ENCODE data around the gene MT1H.
A peak's percentile ranks its signal among the peaks of the same experiment; 100 is the strongest.
"Not testable (repeated sequence)": the region's sequence is repeated elsewhere in the genome, so short reads cannot be mapped to it uniquely, and the experiment has no call there.

Gene MT1H

GRCh38 chr16:56657555-56658326, 11.9 kb upstream of the MT1H start, which contains the start of gene MT1F:
MT1F (plus strand) TSS chr16:56657959; CDS start chr16:56658059, 100 bp downstream.
- H3K27me3 ChIP-seq (replicated peaks), result peaks cover 2% of the 10 kb centered on the region
- peak; percentile 22 for DNase-seq
- no peaks in the 10 kb centered on the region for H3K36me3 ChIP-seq (replicated peaks)
- in situ Hi-C loops (cut with HindIII; ENCODE audit: low pct_ligation_motif_present, low sequenced_read_pairs), result no loop called here
- TF ChIP-seq, protein P1, sequence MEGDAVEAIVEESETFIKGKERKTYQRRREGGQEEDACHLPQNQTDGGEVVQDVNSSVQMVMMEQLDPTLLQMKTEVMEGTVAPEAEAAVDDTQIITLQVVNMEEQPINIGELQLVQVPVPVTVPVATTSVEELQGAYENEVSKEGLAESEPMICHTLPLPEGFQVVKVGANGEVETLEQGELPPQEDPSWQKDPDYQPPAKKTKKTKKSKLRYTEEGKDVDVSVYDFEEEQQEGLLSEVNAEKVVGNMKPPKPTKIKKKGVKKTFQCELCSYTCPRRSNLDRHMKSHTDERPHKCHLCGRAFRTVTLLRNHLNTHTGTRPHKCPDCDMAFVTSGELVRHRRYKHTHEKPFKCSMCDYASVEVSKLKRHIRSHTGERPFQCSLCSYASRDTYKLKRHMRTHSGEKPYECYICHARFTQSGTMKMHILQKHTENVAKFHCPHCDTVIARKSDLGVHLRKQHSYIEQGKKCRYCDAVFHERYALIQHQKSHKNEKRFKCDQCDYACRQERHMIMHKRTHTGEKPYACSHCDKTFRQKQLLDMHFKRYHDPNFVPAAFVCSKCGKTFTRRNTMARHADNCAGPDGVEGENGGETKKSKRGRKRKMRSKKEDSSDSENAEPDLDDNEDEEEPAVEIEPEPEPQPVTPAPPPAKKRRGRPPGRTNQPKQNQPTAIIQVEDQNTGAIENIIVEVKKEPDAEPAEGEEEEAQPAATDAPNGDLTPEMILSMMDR (IDR thresholded peaks at IDR 0.05; ENCODE audit: low read depth, low read length, missing control alignments), result no peak
- H3K27ac ChIP-seq, result no peak within 1 kb of the TSS
- peak within 1 kb of the TSS; percentile 54 for H3K4me3 ChIP-seq (ENCODE audit: low read depth, low read length)

- Histone ChIP-seq H3K36me3 (replicated peaks) (no peaks in the 10 kb centered on the region), H3K27me3 (replicated peaks) (peaks cover 6% of the 10 kb centered on the region), H3K4me3 (ENCODE audit: low read depth, low read length) (peak overlapping the region; percentile 54), H3K27ac (no peak overlapping the region)
- in situ Hi-C loops (cut with HindIII; ENCODE audit: low pct_ligation_motif_present, low sequenced_read_pairs), result no loop called here
- DNase-seq, result no peak
- TF ChIP-seq, protein P1 (IDR thresholded peaks at IDR 0.05; ENCODE audit: low read depth, low read length, missing control alignments), result no peak
These were observed 11.2 kb upstream of the MT1H start for GRCh38 chr16:56658327-56658875.

DNA sequence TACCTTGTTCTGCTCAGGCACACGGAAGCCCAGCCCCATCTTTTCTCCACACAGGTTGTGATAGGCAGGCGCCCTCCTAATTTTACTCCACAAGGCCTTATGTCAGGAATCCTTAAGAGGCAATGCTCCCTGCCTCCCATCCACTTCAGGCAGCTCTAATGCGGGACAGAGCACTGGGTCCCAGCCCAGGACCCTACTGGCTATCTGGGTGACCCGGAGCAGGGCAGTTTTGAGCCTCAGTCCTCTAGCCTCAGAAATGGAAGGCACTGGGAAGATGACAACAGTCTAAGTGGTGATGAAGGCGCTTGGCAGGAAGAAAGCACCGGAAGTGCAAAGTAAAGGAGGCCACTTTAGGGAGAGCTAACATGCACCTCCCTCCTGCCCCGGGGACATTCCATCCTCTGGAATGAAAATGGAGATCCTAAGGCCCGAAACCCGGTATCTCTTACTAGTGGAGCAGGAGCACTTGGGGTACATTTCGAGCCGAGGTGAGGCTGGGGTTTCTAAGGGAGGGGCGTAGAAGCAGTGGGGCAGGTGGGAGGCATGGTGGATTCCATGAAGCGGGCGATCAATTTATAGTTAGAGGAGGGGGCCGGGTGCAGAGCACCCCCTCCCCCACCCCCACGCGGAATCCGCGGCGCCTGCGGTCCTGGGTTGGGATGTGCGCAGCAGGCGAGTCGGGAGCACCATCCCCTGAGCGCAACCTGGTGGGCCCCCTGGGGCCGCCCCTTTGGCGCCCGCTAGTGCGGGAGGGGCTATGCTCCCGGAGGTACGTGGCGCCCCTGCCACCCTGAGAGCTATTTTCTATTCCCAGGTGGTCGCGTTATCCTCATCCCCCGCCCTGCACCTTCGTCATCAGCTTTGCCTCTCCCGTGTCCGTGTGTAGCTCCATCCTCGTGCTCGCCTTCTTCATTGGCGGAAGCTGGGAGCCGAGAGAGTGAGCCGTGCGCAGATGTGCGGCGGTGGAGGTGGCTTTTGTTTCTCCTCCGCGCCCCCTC, 7.0 kb upstream of the MT1H start:
- peaks cover 29% of the 10 kb centered on the region for H3K27me3 ChIP-seq (replicated peaks)

GRCh38 chr16:56664506-56664905, 5.1 kb upstream of the MT1H start:
- TF ChIP-seq, protein P1 (IDR thresholded peaks at IDR 0.05; ENCODE audit: low read depth, low read length, missing control alignments), result no peak
- DNase-seq, result no peak
- Histone ChIP-seq H3K27me3 (replicated peaks) (peaks cover 47% of the 10 kb centered on the region), H3K27ac (no peak overlapping the region), H3K36me3 (replicated peaks) (no peaks in the 10 kb centered on the region), H3K4me3 (ENCODE audit: low read depth, low read length) (no peak overlapping the region)
- in situ Hi-C loops (cut with HindIII; ENCODE audit: low pct_ligation_motif_present, low sequenced_read_pairs), result no loop called here

More for the DNA sequence above, 7.0 kb upstream of the MT1H start:
- Histone ChIP-seq H3K4me3 (ENCODE audit: low read depth, low read length) (no peak overlapping the region), H3K36me3 (replicated peaks) (no peaks in the 10 kb centered on the region), H3K27ac (no peak overlapping the region)
- TF ChIP-seq, protein P1 (IDR thresholded peaks at IDR 0.05; ENCODE audit: low read depth, low read length, missing control alignments), result no peak
- in situ Hi-C loops (cut with HindIII; ENCODE audit: low pct_ligation_motif_present, low sequenced_read_pairs), result no loop called here
- no peak for DNase-seq

GRCh38 chr16:56665286-56666261, 4.0 kb upstream of the MT1H start:
- DNase-seq; H3K27ac ChIP-seq; in situ Hi-C loops (cut with HindIII; ENCODE audit: low pct_ligation_motif_present, low sequenced_read_pairs); H3K4me3 ChIP-seq (ENCODE audit: low read depth, low read length); H3K36me3 ChIP-seq (replicated peaks): not testable (repeated sequence)
- peaks cover 58% of the 10 kb centered on the region for H3K27me3 ChIP-seq (replicated peaks)

All from brain microvascular endothelial cell (primary cell).